ENCODE data around the gene KCNJ12.
A peak's percentile ranks its signal among the peaks of the same experiment; 100 is the strongest.
"Not testable (repeated sequence)": the region's sequence is repeated elsewhere in the genome, so short reads cannot be mapped to it uniquely, and the experiment has no call there.

KCNJ12 gene

GRCh38 chr17:21406616-21407404 lies 30.7 kb downstream of the KCNJ12 start:
- DNase-seq (ENCODE audit: low read depth in 3 of 3) = not testable (repeated sequence)

- DNase-seq (ENCODE audit: low read depth in 3 of 3) = not testable (repeated sequence)
These were observed 31.6 kb downstream of the KCNJ12 start for GRCh38 chr17:21407752-21408151.

- not testable (repeated sequence) for DNase-seq (ENCODE audit: low read depth in 3 of 3)
These were observed 32.1 kb downstream of the KCNJ12 start for GRCh38 chr17:21408224-21408623.

DNA sequence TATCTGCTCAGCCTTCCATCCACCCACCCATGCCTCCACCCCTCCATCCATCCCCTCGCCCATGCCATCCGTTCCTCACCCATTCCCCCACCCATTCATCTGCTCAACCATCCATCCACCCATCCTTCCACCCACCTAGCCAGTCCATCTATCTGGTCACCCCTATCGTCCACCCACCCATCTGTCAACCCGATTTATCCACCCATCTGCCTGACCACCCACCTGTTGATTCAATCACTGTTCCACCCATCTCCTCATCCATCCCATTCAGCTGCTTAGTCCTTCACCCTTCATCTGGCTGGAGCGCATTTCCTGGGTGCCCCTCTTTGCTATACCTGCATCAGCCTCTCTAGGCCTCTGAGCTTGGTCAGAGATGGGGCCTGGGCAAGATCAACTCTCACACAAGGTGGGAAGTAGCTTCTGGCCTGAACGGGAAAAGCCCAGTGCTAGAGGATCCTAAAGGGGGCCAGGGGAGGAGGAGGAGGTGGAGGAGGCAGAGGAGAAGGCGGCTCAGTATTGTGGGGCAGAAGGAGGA lies 32.7 kb downstream of the KCNJ12 start:
- not testable (repeated sequence) for DNase-seq (ENCODE audit: low read depth in 3 of 3)

DNA sequence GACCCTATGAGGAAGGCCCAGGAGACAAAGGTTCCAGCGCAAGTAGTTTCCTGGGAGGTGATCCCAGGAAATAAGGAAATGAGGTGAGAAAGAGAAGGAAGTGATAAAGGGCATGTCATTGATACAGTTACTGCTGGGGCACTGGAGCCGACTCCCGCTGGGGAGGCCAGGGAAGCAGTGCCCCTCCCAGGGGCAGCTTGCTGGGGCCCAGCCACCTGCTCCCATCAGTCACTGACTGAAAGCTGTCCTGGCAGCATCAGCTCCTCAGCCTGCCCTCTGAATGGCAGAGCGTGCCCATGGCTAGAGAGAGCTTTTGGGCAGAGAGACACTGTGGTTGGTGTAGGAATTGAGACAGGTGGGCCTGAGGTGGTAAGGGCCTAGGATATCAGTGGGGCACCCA lies 33.2 kb downstream of the KCNJ12 start:
- DNase-seq (ENCODE audit: low read depth in 3 of 3) = not testable (repeated sequence)

DNA sequence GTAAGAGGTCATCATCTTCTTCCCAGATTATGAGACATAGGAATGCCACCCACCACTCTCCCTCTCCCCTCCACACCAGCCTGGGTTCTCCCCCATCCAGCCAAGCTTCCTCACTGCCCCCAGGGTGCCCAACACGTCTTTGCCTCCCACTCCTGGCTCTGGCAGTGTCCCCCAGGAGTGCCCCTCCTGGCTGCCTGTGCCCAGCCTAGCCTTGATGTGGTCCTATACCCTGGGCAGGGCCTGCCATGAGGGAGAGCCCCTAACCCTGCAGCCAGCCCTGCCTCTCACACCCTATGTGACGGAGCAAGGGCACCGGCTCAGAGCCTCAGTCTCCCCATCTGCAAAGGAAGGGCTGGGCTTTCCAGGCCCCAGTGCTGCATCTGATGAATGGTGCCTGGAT lies 33.8 kb downstream of the KCNJ12 start:
- DNase-seq (ENCODE audit: low read depth in 3 of 3) = not testable (repeated sequence)

GRCh38 chr17:21410371-21410770 lies 34.2 kb downstream of the KCNJ12 start:
- not testable (repeated sequence) for DNase-seq (ENCODE audit: low read depth in 3 of 3)

DNA sequence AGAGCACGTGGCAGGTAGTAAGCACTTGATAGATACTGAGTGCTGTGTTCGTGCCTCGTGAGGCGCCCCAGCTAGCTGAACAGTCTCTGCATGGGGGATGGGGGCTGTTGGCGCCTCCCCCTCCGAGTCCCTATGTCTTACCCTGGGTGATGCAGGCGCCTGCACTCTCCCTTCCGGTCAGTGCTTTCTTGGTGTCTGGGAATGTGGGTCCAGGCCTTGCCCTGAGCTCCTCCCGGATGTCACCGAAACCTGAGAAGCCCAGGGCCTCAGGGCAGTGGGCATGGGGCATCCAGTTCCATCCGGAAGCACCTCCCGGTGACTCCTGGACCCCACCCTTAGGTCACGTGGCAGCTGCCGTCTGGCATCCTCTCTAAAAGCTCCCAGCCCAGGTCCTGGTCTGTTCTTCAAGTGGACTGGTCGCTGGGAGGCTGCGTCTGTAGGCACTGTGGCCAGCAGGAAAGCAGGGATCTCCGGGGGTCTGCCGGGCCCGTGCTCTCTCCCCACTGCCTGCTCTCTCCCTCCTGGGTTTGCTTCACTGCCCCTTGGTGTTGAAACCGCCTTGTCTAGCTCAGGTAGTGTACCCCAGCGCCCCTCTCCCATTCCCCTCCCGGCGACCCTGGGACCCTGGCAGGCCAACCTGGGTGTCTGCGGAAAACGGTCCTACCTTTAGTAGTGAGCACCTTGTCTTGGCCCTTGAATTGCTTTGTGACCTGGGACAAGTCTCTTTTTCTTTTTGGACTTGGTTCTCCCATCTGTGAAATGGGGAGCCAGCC lies 34.9 kb downstream of the KCNJ12 start:
- DNase-seq (ENCODE audit: low read depth in 3 of 3) = not testable (repeated sequence)

DNA sequence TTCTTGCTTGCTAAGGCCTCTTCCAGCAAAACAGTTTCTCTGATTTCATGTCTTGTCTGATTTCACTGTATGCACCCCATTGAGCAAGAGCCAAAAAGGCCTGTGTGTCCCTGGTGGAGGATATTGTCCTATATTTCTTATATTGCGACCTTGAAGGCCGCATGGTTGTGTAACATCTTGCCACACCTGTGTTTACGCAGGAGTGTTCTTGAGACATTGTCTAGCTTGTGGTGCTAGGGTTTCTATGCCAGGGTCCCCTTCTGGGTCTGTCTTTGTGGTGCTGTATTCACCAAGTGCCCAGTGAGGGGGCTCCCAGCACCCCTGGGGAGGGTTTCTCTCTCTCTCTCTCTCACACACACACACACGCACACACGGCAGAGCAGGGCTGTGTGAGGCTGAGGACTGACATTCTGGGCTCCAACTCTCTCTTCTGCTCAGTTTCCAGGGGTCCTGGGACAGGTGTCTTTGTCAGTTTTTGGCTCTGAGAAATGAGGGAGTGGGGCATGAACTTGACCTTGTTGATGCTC lies 35.6 kb downstream of the KCNJ12 start:
- DNase-seq (ENCODE audit: low read depth in 3 of 3) = not testable (repeated sequence)

GRCh38 chr17:21412207-21412681 lies 36.1 kb downstream of the KCNJ12 start:
- not testable (repeated sequence) for DNase-seq (ENCODE audit: low read depth in 3 of 3)

GRCh38 chr17:21413570-21414279 lies 37.6 kb downstream of the KCNJ12 start:
- DNase-seq (ENCODE audit: low read depth in 3 of 3) = not testable (repeated sequence)

DNA sequence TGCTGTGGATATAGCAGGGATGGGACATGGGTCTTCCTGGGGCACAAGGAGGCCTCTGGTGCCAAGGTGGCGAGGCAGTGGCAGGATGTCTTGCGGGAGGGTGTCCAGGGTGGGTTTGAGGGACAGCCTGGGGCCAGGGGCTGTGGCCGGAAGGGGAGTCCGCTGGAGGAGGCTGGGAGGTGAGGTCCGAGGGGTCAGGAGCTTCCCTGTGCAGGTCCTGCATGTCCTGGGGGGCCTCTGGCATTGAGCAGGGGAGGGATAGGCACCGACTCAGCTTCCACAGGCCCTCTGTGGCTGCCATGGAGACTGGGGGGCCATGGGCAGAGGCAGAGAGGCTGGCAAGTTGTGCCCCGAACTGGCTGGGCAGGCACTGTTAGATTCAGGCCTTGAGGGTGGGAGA lies 38.5 kb downstream of the KCNJ12 start:
- not testable (repeated sequence) for DNase-seq (ENCODE audit: low read depth in 3 of 3)

DNA sequence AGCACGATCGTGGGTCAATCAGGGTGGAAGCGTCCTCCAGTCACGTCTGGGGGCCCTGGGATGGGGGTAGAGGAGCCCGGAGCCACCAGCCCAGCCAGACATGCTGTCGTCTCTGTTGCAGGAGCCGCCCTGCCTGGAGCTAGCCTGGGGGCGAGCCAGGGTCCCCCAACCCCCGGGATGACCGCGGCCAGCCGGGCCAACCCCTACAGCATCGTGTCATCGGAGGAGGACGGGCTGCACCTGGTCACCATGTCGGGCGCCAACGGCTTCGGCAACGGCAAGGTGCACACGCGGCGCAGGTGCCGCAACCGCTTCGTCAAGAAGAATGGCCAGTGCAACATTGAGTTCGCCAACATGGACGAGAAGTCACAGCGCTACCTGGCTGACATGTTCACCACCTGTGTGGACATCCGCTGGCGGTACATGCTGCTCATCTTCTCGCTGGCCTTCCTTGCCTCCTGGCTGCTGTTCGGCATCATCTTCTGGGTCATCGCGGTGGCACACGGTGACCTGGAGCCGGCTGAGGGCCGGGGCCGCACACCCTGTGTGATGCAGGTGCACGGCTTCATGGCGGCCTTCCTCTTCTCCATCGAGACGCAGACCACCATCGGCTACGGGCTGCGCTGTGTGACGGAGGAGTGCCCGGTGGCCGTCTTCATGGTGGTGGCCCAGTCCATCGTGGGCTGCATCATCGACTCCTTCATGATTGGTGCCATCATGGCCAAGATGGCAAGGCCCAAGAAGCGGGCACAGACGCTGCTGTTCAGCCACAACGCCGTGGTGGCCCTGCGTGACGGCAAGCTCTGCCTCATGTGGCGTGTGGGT lies 39.2 kb downstream of the KCNJ12 start:
- not testable (repeated sequence) for DNase-seq (ENCODE audit: low read depth in 3 of 3)

GRCh38 chr17:21416471-21416981 lies 40.4 kb downstream of the KCNJ12 start:
- DNase-seq (ENCODE audit: low read depth in 3 of 3) = not testable (repeated sequence)

DNA sequence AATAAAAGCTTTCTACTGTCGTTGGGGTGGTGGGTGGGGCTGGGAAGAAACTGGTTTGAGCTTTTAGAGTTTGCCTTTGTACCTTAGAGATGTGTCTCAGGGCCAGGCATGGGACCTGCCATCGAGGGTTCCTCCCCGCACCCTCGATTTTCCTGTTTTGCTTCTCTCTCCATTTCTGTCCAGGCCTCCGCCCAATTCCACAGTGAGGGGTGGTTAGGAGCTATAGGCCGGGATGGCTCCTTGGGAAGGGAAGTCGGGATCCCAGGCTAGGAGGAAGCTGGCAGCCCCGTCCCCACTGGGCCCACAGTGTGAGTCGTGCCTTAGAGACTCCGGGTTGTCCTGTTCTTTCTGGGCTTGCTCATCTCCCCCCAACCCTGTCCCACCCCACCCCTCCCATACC lies 41.2 kb downstream of the KCNJ12 start:
- not testable (repeated sequence) for DNase-seq (ENCODE audit: low read depth in 3 of 3)

DNA sequence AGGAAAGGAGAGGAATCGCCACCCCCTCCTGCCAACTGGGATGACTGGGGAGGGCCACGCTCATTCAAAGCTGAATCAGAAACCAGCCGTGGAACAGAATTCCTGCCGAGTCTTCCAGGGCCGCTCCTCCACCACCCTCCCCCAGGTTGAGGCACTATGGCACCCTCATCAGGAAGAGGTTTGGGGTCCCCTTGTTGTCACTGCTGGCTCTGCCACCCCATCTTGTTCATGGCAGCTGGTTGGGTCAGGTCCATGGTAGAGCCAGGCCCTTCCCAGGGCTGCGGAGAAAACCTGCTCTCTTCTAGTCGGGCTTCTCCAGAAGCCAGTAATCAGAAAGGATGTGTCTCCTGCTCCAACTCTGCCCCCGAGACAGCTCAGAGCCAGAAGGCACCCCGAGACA lies 41.8 kb downstream of the KCNJ12 start:
- DNase-seq (ENCODE audit: low read depth in 3 of 3) = no peak

GRCh38 chr17:21418446-21419298 lies 42.5 kb downstream of the KCNJ12 start:
- no peak for DNase-seq (ENCODE audit: low read depth in 3 of 3)

- DNase-seq (ENCODE audit: low read depth in 3 of 3) = peak in 2 of 3 experiments; percentile 6 to 19
These were observed 43.4 kb downstream of the KCNJ12 start for GRCh38 chr17:21419299-21420239.
